Coronary artery (tissue), 2 donors: ENCODE results near the gene DGKI.

Experiments used
- DNase-seq: peaks from one replicate; pipeline ENCODE4 v3.0.0-alpha.2; 2017; ENCODE audit warnings: low spot score
- H3K27ac ChIP-seq, 2 donors: fragments of 200-600 bp; sonication (generic); one replicate each; pipeline ENCODE4 v1.5.1; 2016 to 2019
- H3K4me3 ChIP-seq: fragments of 200-600 bp; sonication (generic); 2 replicates; pipeline ENCODE4 v1.5.1; 2016; ENCODE audit warnings: mild to moderate bottlenecking, moderate library complexity
- TF ChIP-seq, protein P1 (sequence below): fragments of 200-600 bp; sonication (generic); IDR thresholded peaks from one replicate; pipeline ENCODE4 v1.5.1; 2019; ENCODE audit warnings: antibody characterized with exemption

The DGKI gene

DNA sequence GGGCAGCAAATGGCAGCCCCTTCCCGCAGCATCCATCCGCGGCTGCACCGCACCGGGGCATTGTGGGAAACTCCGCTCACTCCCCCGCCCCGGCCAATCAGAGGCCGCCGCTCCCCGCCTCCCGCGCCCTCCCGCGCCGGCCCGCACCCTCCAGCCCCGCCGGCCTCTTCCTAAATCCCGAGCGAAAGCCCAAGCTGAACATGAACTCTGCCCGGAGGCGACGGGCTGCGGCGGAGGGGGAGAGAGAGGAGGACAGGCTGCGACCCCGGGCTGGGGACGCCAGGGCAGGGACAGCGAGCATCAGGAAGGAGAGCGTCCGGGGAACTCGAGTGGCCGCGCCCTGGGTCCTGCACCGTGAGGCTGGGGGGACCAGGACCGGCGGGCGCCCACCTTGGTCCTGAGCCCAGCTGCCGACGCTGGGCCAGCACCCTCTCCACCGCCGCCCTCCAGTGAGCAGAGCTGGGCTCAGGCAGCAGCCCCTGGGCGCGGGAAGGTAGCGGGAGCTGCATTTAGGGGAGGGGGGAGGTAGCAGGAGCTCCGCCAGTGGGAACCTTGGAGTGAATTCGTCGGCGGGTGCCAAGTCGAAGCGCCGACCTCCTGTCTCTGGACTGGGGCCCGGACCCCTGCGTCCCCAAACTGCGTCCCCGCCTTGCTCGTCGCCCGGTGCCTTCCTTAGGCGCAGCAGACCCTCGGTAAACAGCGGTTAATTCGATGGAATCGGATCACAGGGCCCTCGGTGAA is at the start of gene DGKI:
DGKI (minus strand) TSS at position 148 of the 741 bp plus-strand sequence.
- TF ChIP-seq, protein P1, sequence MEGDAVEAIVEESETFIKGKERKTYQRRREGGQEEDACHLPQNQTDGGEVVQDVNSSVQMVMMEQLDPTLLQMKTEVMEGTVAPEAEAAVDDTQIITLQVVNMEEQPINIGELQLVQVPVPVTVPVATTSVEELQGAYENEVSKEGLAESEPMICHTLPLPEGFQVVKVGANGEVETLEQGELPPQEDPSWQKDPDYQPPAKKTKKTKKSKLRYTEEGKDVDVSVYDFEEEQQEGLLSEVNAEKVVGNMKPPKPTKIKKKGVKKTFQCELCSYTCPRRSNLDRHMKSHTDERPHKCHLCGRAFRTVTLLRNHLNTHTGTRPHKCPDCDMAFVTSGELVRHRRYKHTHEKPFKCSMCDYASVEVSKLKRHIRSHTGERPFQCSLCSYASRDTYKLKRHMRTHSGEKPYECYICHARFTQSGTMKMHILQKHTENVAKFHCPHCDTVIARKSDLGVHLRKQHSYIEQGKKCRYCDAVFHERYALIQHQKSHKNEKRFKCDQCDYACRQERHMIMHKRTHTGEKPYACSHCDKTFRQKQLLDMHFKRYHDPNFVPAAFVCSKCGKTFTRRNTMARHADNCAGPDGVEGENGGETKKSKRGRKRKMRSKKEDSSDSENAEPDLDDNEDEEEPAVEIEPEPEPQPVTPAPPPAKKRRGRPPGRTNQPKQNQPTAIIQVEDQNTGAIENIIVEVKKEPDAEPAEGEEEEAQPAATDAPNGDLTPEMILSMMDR: no peak
- no peak for DNase-seq
- Histone ChIP-seq H3K27ac (no peak within 1 kb of the TSS), H3K4me3 (peak within 1 kb of the TSS; percentile 69)

DNA sequence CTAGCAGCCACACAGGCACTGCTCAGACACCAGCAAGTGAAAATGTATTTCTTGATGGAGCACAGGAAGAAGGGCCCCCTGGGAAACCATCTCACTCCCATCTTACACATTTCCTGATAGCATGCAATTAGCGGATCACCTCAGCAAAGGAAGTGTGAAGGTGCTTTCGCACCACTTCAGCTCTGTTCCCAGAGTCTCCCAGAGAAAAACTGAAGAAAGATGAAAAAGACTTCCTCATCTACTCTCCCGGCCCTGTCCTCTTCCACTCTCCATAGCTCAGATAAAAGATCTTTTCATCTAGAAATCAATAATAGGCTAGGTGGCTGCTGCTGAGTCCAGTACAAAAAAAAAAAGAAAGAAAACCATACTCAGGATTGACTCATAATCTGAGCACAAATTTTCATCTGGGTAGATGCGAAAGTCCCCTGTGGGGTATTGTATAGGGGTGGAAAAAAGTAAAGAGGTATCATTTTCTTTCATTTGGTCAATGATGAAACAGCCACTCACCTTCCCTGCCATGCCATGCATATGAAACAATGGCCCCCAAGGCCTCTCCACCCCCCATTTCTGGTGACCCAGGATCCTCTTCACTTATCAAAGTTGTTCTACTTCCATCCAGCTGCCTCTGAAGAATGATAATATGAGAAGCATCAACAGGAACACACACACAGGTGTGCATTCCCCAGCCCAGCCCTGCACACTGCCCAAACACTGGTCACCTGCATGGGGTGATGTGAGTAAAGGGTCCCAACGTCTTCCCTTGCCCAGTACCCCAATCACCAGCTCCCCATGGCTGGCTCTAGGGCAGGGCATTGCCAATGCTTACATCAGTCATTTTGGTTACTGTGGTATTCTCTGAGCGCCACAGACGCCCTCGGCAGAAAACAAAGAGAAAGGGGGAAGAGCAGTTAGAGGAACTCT is 48.8 kb upstream of the DGKI start:
- DNase-seq: no peak
- no peak overlapping the region for H3K4me3 ChIP-seq
- no peak overlapping the region for H3K27ac ChIP-seq
- TF ChIP-seq, protein P1: no peak

DNA sequence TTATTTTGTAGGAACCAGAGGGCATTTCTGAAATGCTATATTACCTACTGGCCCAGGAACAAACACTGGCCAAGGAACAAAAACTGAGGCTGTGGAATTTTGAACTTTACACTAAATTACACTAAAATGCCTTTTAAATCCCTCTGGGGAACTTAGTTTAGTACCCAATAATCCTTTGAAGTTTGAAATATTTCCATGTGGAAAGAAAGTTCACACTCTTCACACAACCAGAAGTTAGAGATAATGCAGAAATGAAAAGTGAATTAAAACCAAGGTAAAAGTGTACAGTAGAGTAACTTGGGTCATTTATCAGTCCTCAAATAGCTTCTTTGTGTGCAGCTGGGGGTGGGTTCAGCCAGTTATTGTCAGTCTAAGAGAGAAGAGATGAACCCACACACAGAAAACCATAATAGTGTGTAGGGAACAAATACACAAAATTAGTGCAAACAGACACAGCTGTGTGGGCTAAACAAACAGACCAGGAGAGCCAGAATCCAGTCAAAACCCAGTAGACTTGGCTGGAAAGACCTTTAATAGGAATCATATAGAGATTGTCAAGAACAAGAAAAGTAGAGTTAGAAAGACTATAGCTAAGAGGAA is 46.5 kb upstream of the DGKI start:
- no peak for DNase-seq
- TF ChIP-seq, protein P1: no peak
- Histone ChIP-seq H3K4me3 (no peak overlapping the region), H3K27ac (no peak overlapping the region)

DNA sequence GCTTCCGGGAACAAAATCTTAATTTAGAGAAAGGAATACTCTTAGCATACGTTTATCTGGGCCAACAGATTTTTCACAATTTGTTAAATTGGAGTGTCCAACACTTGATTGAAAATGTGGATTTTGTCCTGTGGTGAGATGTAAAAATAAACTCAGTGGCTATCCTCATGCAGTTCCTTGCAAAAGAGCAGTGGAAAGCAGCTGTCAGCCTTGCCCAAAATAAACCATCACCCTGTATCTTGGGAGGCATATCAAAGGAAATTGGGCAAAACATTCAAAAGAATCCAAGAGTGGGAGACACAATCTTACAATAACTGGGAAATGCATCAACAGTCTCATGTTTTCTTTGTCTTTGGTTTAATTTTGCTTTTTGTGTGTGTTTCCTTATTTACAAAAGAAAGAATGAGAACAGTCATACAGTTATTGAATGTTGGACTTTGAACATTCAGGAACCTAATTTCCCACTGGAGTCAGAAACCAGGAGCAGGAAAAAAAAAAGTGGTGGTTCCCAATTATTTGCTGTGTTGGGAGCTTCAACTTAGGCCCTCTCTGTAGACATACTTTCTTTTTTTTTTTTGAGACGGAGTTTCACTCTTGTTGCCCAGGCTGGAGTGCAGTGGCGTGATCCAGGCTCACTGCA is 44.4 kb upstream of the DGKI start:
- H3K27ac ChIP-seq: peak overlapping the region in 1 of 2 donors; percentile 43

DNA sequence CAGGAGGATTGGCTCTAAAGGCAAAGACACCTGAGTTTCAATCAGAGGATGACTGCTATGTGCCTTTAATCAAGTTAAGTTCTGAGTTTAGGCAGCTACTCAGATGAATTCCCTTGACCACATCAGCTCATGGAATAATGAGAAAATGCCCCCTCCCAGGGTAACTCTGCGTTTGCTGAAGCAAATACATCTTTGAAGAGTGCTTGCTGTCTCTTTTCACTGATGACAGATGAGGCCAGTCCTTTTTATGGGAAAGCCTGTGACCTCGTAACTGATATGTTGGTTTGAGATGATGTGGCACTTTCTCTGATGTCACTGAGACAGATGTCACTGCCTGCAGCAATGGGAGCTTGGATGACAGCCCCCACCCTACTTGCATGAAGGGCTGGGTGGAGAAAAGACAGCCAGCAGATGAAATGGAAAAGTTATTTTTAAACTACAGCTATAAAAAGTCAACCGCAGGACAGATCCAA is 43.7 kb upstream of the DGKI start:
- TF ChIP-seq, protein P1: no peak
- Histone ChIP-seq H3K27ac (peak overlapping the region in 1 of 2 donors; percentile 43), H3K4me3 (no peak overlapping the region)
- no peak for DNase-seq

More for the DNA sequence above, 44.4 kb upstream of the DGKI start:
- TF ChIP-seq, protein P1: no peak
- H3K4me3 ChIP-seq: no peak overlapping the region
- DNase-seq: no peak

DNA sequence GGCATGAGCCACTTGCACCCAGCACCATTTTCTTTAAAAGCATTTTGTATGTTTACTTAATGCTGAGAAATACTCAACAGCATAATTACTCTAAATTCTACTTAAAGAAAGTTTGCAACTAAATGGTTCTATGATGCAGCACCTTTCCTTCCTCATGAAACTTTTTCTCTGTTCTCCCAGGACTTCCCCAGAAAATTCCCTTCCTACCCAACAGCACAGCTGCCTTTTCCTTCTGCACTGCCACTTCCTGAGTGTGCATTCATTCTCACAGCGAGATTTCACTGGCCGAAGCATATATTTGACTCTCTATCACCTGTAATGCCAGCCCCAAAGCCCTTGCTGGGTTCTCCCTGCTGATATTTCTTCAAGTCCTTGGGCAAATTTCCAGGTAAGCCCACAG is 41.5 kb upstream of the DGKI start:
- H3K27ac ChIP-seq: no peak overlapping the region
- no peak overlapping the region for H3K4me3 ChIP-seq
- TF ChIP-seq, protein P1: no peak
- no peak for DNase-seq
